ENCODE measurements around the gene UBN1.

GRCh38 chr16:4924593-4925292 lies 77.5 kb downstream of the UBN1 start:
- TF ChIP-seq SUZ12 (IDR thresholded peaks at IDR 0.05; ENCODE audit: extremely low read depth, insufficient read depth, insufficient read length): no peak
- no peak for TF ChIP-seq ZNF274 (IDR thresholded peaks at IDR 0.05; ENCODE audit: low read depth, low read length)
